Panc1 (cell line): ENCODE measurements around the gene LPP. TPM values are rescaled to one million over a fixed set of nuclear protein-coding genes. Genes with fewer than 3 reads are reported as not detected.

Experiments
- ATAC-seq: fragments of 200-7000 bp; cut with Tn5 transposase; 2 replicates; pipeline ENCODE4 v1.9.1; 2020; ENCODE audit warnings: mild to moderate bottlenecking, moderate library complexity
- BruUV-seq: library from RNA; stranded (reverse); fragments of 400-500 nt; replicated peaks from 2 replicates; lab custom pipeline; 2021; lab: Mats Ljungman, UMichigan
- CTCF ChIA-PET: fragments of 300-600 bp; sonication (Branson Sonifier 250); formaldehyde crosslinking; loops from one replicate; lab custom pipeline; 2022; ENCODE audit warnings: antibody characterized with exemption; lab: Charles Lee
- POLR2A ChIA-PET: fragments of 300-600 bp; sonication (Branson Sonifier 250); formaldehyde crosslinking; loops from one replicate; lab custom pipeline; 2022; ENCODE audit warnings: antibody characterized with exemption; lab: Charles Lee
- DNase-seq: peaks from one replicate; pipeline ENCODE4 v3.0.0-alpha.2; 2010; ENCODE audit warnings: low read depth, low spot score
- H3K27ac ChIP-seq: 2 replicates; pipeline ENCODE4 v1.5.1; 2011; ENCODE audit warnings: mild to moderate bottlenecking, low read length, inconsistent platforms
- H3K27me3 ChIP-seq: fragments of 200-500 bp; sonication (Bioruptor generic); 2 replicates; pipeline ENCODE4 v1.6.0; 2014; ENCODE audit warnings: low read length, inconsistent platforms; ENCODE audit not compliant: control insufficient read depth, insufficient read depth
- H3K36me3 ChIP-seq: fragments of 200-500 bp; sonication (Bioruptor generic); 2 replicates; pipeline ENCODE4 v1.5.1; 2014; ENCODE audit warnings: inconsistent platforms, mild to moderate bottlenecking, low read length, moderate library complexity; ENCODE audit not compliant: control insufficient read depth, insufficient read depth
- H3K4me1 ChIP-seq: 2 replicates; pipeline ENCODE4 v1.5.1; 2011; ENCODE audit warnings: inconsistent platforms, mild to moderate bottlenecking, low read length, moderate library complexity; ENCODE audit not compliant: control insufficient read depth, insufficient read depth
- H3K4me3 ChIP-seq, 2 experiments: 2 replicates each; pipeline ENCODE4 v1.5.1; 2011 to 2012; ENCODE audit warnings: low read depth in 2 of 2, low read length in 2 of 2, mild to moderate bottlenecking in 2 of 2, inconsistent platforms in 1 of 2, moderate library complexity in 1 of 2
- H3K9me3 ChIP-seq: fragments of 200-500 bp; sonication (Bioruptor generic); 2 replicates; pipeline ENCODE4 v1.5.1; 2014; ENCODE audit warnings: low read depth, mild to moderate bottlenecking, inconsistent platforms, low read length, moderate library complexity; ENCODE audit not compliant: control insufficient read depth, insufficient read depth
- CTCF ChIP-seq: fragments of 450-650 bp; IDR thresholded peaks from 2 replicates; pipeline ENCODE4 v1.5.1; 2017; ENCODE audit warnings: mild to moderate bottlenecking
- POLR2AphosphoS5 ChIP-seq: IDR thresholded peaks from 2 replicates; pipeline ENCODE4 v1.6.1; 2012; ENCODE audit warnings: mild to moderate bottlenecking, low read depth, low read length, moderate library complexity
- REST ChIP-seq, 2 experiments: IDR thresholded peaks; 2 replicates each; pipeline ENCODE4 v1.6.1; 2011 to 2012; ENCODE audit warnings: low read depth in 2 of 2, control low read depth in 1 of 2, low read length in 1 of 2, mild to moderate bottlenecking in 1 of 2, moderate library complexity in 1 of 2; ENCODE audit not compliant: insufficient read depth in 1 of 2
- SIN3A ChIP-seq: IDR thresholded peaks from 2 replicates; pipeline ENCODE4 v1.6.1; 2012; ENCODE audit warnings: low read depth, mild to moderate bottlenecking, low read length, moderate library complexity, borderline replicate concordance; ENCODE audit not compliant: insufficient read depth
- TCF7L2 ChIP-seq: IDR thresholded peaks from 2 replicates; pipeline ENCODE4 v1.6.1; 2011; ENCODE audit warnings: mild to moderate bottlenecking, low read depth, low read length, inconsistent platforms
- in situ Hi-C: cut with HindIII; loops from 2 replicates; pipeline ENCODE4 v1.10.0; 2016; ENCODE audit warnings: low sequenced_read_pairs, low pct_unique_long_range_greater_than_20kb
- intact Hi-C: fragments of 100-400 bp; cut with micrococcal nuclease; formaldehyde crosslinking; loops from one replicate; pipeline ENCODE4 v1.10.0; 2022; ENCODE audit not compliant: unreplicated experiment
- total RNA-seq: library from RNA; stranded (reverse); gene quantifications from one replicate; pipeline ENCODE4 v1.2.1, GENCODE V29; 2021; ENCODE audit not compliant: unreplicated experiment

Gene LPP
- total RNA-seq, 1 experiment from 2014 or later: 90.0 TPM

- Histone ChIP-seq H3K36me3 (no peaks in the 10 kb centered on the region), H3K27ac (no peak overlapping the region), H3K27me3 (no peaks in the 10 kb centered on the region), H3K9me3 (no peaks in the 10 kb centered on the region), H3K4me3 (no peak overlapping the region), H3K4me1 (no peaks in the 10 kb centered on the region)
- ChIA-PET CTCF (no interaction called here), POLR2A (interaction anchor here (0.5 to 0.6 kb wide), 2 partner anchors 537 to 1191 kb away, joined by 3 to 4 read pairs; no protein-coding TSS in a partner anchor)
- no peak for ATAC-seq
- in situ Hi-C loops (no loop called here), intact Hi-C loops (no loop called here)
- no TSS peak for BruUV-seq
- TF ChIP-seq SIN3A: no peak
- TF ChIP-seq POLR2AphosphoS5: no peak
- no peak for TF ChIP-seq TCF7L2
- no peak for TF ChIP-seq REST (IDR thresholded peaks at IDR 0.05; ENCODE audit: insufficient read depth in 1 of 2, low read depth in 2 of 2, low read length in 1 of 2)
- TF ChIP-seq CTCF: no peak
- DNase-seq: no peak
Observed at GRCh38 chr3:188934989-188935388, 781.0 kb downstream of the LPP start.

- CTCF ChIA-PET: interaction anchor here (0.6 to 0.7 kb wide), 2 partner anchors 178 to 188 kb away, joined by 8 to 9 read pairs; no protein-coding TSS in a partner anchor
- no TSS peak for BruUV-seq
- H3K36me3 ChIP-seq: no peaks in the 10 kb centered on the region
- H3K27ac ChIP-seq: no peak overlapping the region
- DNase-seq (no peak), ATAC-seq (no peak)
- in situ Hi-C loops (no loop called here), intact Hi-C loops (no loop called here)
- no peak overlapping the region for H3K4me3 ChIP-seq
- H3K9me3 ChIP-seq: no peaks in the 10 kb centered on the region
- H3K27me3 ChIP-seq: no peaks in the 10 kb centered on the region
- POLR2A ChIA-PET: no interaction called here
- no peaks in the 10 kb centered on the region for H3K4me1 ChIP-seq
- TF ChIP-seq POLR2AphosphoS5 (no peak), SIN3A (no peak), REST (IDR thresholded peaks at IDR 0.05; ENCODE audit: insufficient read depth in 1 of 2, low read depth in 2 of 2, low read length in 1 of 2) (no peak), TCF7L2 (no peak), CTCF (no peak)
Observed at GRCh38 chr3:188936597-188937107, 782.7 kb downstream of the LPP start.
